Measurements from ENCODE around the gene RCAN1. TPM values are rescaled to one million over a fixed set of nuclear protein-coding genes. Genes with fewer than 3 reads are reported as not detected.

Gene RCAN1
- total RNA-seq, 1 experiment from 2014 or later = 9.7 TPM

DNA sequence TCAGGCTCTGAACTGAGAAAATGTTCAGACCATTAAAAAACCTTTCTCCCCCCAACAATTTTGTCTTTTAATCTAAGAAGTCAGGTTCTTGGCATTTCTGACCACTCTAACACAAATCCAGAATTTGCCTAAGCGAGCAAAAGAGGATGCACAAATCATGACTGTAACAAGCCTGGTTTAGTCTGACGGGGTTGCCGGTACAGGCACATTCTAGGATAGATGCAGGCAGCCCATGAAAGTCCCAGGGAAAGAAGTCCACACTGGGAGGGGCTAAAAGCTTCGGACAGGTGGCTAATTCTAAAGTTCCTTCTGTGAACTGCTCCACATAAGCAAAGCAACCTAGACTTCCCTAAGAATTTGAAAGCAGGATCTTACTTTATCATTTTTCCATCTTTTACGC, 54.9 kb downstream of the RCAN1 start:
- ChIA-PET CTCF (no interaction called here), RAD21 (ENCODE audit: low non-redundant PET in 1 of 2, low total read pairs in 2 of 2, uncharacterized antibody in 2 of 2, unreplicated experiment in 2 of 2) (no interaction called here), POLR2A (no interaction called here)
- TF ChIP-seq ZNF274 (IDR thresholded peaks at IDR 0.05; ENCODE audit: low read depth, low read length) = no peak
- TF ChIP-seq, protein P1, sequence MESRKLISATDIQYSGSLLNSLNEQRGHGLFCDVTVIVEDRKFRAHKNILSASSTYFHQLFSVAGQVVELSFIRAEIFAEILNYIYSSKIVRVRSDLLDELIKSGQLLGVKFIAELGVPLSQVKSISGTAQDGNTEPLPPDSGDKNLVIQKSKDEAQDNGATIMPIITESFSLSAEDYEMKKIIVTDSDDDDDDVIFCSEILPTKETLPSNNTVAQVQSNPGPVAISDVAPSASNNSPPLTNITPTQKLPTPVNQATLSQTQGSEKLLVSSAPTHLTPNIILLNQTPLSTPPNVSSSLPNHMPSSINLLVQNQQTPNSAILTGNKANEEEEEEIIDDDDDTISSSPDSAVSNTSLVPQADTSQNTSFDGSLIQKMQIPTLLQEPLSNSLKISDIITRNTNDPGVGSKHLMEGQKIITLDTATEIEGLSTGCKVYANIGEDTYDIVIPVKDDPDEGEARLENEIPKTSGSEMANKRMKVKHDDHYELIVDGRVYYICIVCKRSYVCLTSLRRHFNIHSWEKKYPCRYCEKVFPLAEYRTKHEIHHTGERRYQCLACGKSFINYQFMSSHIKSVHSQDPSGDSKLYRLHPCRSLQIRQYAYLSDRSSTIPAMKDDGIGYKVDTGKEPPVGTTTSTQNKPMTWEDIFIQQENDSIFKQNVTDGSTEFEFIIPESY (IDR thresholded peaks at IDR 0.05; ENCODE audit: extremely low read depth, insufficient replicate concordance, low read length) = no peak
- no peak for TF ChIP-seq CTCF (IDR thresholded peaks at IDR 0.05 in 2 of 3, conservative IDR thresholded peaks at IDR 0.05 in 1 of 3; ENCODE audit: borderline replicate concordance in 1 of 3, insufficient read depth in 1 of 3, low read depth in 2 of 3, low read length in 2 of 3)
- no peak for TF ChIP-seq ELF1 (IDR thresholded peaks at IDR 0.05; ENCODE audit: borderline replicate concordance, low read depth)
- no peak for TF ChIP-seq EZH2phosphoT487 (IDR thresholded peaks at IDR 0.05; ENCODE audit: borderline replicate concordance)
- no peak for TF ChIP-seq YY1 (IDR thresholded peaks at IDR 0.05; ENCODE audit: extremely low read depth, insufficient replicate concordance, low read depth, low read length)
- DNase-seq (ENCODE audit: low read depth, low spot score) = no peak
- H3K4me1 ChIP-seq (ENCODE audit: control insufficient read depth in 1 of 2, insufficient read depth in 2 of 2, low read length in 2 of 2) = no peaks in the 10 kb centered on the region
- intact Hi-C loops (cut with micrococcal nuclease) = no loop called here
- no peaks in the 10 kb centered on the region for H3K9me2 ChIP-seq (ENCODE audit: insufficient read depth)
- no peaks in the 10 kb centered on the region for H4K20me1 ChIP-seq (ENCODE audit: insufficient read depth)
- no peaks in the 10 kb centered on the region for H3K27me3 ChIP-seq (ENCODE audit: insufficient read depth, low read length)
- no peak for ATAC-seq
- no peak overlapping the region for H3K4me2 ChIP-seq (ENCODE audit: low read length)
- no TSS peak for BruUV-seq (replicated peaks)
- peaks cover 0 to 2% of the 10 kb centered on the region in 2 experiments; a peak in 1 of 4 replicates for H3K9me3 ChIP-seq (ENCODE audit: control insufficient read depth in 1 of 2, insufficient read depth in 1 of 2, low read depth in 1 of 2, low read length in 2 of 2)
- no peak overlapping the region for H3K9ac ChIP-seq (ENCODE audit: low read length)
- no peaks in the 10 kb centered on the region for H3K79me2 ChIP-seq (ENCODE audit: insufficient read depth, low read length)
- H2AFZ ChIP-seq (ENCODE audit: low read depth, low read length, poor library complexity, severe bottlenecking) = no peak overlapping the region
- H3K4me3 ChIP-seq (replicated peaks in 1 of 2; ENCODE audit: low read depth in 1 of 2, low read length in 2 of 2) = no peak overlapping the region
- H3K27ac ChIP-seq (ENCODE audit: low read depth, low read length) = no peak overlapping the region
- H3K36me3 ChIP-seq (ENCODE audit: control insufficient read depth in 1 of 2, insufficient read depth in 2 of 2, low read length in 2 of 2) = no peaks in the 10 kb centered on the region
